ENCODE measurements around the gene EPHA6.
"Not testable (repeated sequence)": the region's sequence is repeated elsewhere in the genome, so short reads cannot be mapped to it uniquely, and the experiment has no call there.

EPHA6 gene

GRCh38 chr3:97297032-97297431, 482.6 kb downstream of the EPHA6 start:
- no peak for DNase-seq

GRCh38 chr3:97301114-97301513, 486.7 kb downstream of the EPHA6 start:
- DNase-seq: no peak

GRCh38 chr3:97306226-97306625, 491.8 kb downstream of the EPHA6 start:
- DNase-seq: no peak

- no peak for DNase-seq
Observed at GRCh38 chr3:97338375-97338774, 524.0 kb downstream of the EPHA6 start.

- no peak for DNase-seq
Observed at GRCh38 chr3:97340940-97341339, 526.5 kb downstream of the EPHA6 start.

- DNase-seq: no peak
Observed at GRCh38 chr3:97347780-97348179, 533.4 kb downstream of the EPHA6 start.

GRCh38 chr3:97350971-97351370, 536.6 kb downstream of the EPHA6 start:
- DNase-seq: no peak

GRCh38 chr3:97353176-97353575, 538.8 kb downstream of the EPHA6 start:
- no peak for DNase-seq

- no peak for DNase-seq
Observed at GRCh38 chr3:97359977-97360376, 545.6 kb downstream of the EPHA6 start.

- no peak for DNase-seq
Observed at GRCh38 chr3:97360804-97361203, 546.4 kb downstream of the EPHA6 start.

GRCh38 chr3:97384583-97384982, 570.2 kb downstream of the EPHA6 start:
- DNase-seq: no peak

- DNase-seq: no peak
Observed at GRCh38 chr3:97388774-97389173, 574.4 kb downstream of the EPHA6 start.

- no peak for DNase-seq
Observed at GRCh38 chr3:97389936-97390335, 575.5 kb downstream of the EPHA6 start.

GRCh38 chr3:97391167-97391566, 576.8 kb downstream of the EPHA6 start:
- DNase-seq: no peak

GRCh38 chr3:97409612-97410011, 595.2 kb downstream of the EPHA6 start:
- DNase-seq: no peak

- DNase-seq: no peak
Observed at GRCh38 chr3:97421565-97421964, 607.2 kb downstream of the EPHA6 start.

GRCh38 chr3:97425002-97425401, 610.6 kb downstream of the EPHA6 start:
- DNase-seq: no peak

GRCh38 chr3:97430601-97431000, 616.2 kb downstream of the EPHA6 start:
- DNase-seq: no peak

- no peak for DNase-seq
Observed at GRCh38 chr3:97432914-97433313, 618.5 kb downstream of the EPHA6 start.

- no peak for DNase-seq
Observed at GRCh38 chr3:97438131-97438530, 623.7 kb downstream of the EPHA6 start.

GRCh38 chr3:97439373-97439772, 625.0 kb downstream of the EPHA6 start:
- DNase-seq: no peak

- no peak for DNase-seq
Observed at GRCh38 chr3:97464035-97464434, 649.6 kb downstream of the EPHA6 start.

GRCh38 chr3:97470481-97470880, 656.1 kb downstream of the EPHA6 start:
- DNase-seq: no peak

GRCh38 chr3:97479740-97480139, 665.3 kb downstream of the EPHA6 start:
- DNase-seq: no peak

- not testable (repeated sequence) for DNase-seq
Observed at GRCh38 chr3:97480696-97481289, 666.4 kb downstream of the EPHA6 start.

- DNase-seq: no peak
Observed at GRCh38 chr3:97481416-97481815, 667.0 kb downstream of the EPHA6 start.

Data from GDM1 (cell line).